HG03342 (cell line): ENCODE data around the gene EQTN.
A peak's percentile ranks its signal among the peaks of the same experiment; 100 is the strongest.

ENCODE experiments used
- ATAC-seq: cut with Tn5 transposase; IDR thresholded peaks from one replicate; pipeline ENCODE4 v1.9.1; 2021; ENCODE audit warnings: mild to moderate bottlenecking, moderate library complexity; ENCODE audit not compliant: unreplicated experiment

Gene EQTN

GRCh38 chr9:27297050-27297449 lies at the start of gene EQTN:
Gene EQTN (minus strand): TSS chr9:27297150. CDS start chr9:27297055, 95 bp downstream.
- ATAC-seq = no peak

GRCh38 chr9:27344776-27345175 lies 47.8 kb upstream of the EQTN start:
- ATAC-seq = no peak

DNA sequence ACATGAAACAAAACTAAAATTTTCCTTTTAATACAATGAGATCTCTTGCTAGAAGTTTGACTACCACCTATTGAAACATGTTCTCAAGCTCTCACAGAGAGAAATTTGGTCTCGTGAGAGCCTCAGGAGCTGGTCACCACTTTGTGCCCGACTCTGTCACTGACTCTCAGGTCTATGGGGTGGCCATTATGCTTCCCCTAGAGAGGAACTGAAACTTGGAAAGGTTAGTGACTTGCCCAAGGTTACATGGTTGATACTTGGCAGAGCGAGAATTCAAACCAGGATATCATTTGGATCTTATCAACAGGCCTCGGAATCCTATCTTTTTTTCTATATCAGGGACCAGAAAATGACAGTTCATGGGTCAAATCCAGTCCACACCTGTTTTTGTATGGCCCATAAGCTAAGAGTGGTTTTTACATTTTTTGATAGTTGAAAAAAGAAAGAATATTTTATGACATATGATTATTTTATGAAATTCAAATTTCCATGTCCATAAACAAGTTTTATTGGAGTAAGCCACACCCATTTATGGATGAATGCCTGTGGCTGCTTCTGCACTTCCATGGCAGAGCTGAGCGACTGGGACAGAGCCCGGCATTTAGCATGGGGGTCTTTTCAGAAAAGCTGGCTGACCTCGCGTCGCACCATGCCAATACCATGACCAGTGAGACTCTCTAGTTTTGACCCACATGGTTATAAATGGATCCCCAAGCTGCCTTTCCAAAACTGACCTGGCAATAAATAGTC lies 44.8 kb upstream of the EQTN start:
- ATAC-seq = no peak

GRCh38 chr9:27340961-27341511 lies 44.1 kb upstream of the EQTN start:
- no peak for ATAC-seq

GRCh38 chr9:27340285-27340674 lies 43.3 kb upstream of the EQTN start:
- ATAC-seq = no peak

DNA sequence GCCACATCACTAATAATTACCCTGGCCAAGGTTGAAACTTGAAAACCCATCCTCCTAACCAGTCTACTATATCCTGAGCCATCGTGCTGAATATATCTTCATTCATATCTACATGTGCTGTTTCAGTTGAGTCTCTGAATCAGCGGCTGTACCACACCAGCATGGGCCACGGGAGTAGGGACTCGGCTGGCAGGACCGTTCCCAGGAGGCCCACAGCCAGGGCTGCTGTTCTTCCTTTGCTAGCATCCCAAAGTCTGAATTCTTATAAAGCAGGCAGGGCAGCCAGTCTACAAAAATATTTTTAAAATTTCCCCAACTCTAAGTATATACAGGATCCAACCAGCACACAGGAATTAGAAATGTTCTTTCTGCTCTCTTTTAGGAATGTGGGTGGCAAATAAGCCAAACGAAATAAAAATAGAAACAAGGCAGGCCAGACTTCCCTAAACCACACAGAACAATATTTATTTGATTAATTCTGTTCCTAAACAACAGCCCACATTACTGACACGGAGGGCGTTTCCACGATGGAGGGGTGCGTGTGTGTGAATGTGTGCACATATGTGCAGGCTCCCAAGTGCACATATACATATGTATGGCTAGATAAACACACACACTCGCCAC lies 42.8 kb upstream of the EQTN start:
- no peak for ATAC-seq

- no peak for ATAC-seq
Measured at GRCh38 chr9:27338527-27338903, 41.6 kb upstream of the EQTN start.

GRCh38 chr9:27337833-27338526 lies 41.0 kb upstream of the EQTN start:
- no peak for ATAC-seq

DNA sequence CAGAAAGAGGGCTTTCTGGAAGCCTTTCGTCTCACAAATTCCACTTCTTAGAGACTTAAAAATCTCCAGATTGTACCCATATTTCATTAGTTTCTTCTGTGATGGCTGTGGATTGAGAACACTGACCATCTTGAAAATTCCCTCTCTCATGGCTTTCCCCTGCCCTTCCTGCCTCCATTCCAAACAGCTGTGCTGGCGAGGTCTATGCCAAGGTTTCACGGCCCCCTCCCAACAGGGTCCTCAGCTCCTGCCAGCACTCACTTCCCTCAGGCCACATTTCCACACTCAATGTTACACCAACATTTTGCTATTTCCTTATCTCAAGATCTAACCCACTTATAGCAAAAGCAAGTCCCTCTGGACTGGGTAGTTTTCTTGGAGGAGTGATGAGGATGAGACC lies 40.3 kb upstream of the EQTN start:
- ATAC-seq = no peak

DNA sequence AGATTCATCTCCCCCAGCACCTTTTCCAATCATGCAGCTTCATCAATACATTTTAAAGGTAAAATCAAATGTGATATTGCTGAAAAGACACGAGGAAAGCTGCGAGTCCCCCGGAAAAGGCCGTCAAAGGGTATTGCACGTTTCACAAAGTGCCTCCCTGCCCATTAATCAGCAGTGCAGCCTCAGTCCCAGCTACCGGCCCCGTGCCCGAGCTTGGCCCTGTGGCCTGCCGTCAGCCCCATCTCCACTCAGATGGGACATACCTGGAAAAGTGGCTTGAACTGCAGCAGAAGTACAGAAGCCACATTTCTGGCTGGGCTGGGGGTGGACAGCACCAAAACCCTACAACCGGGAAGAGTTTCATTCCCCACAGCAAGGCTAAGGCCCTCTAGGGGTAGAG lies 39.9 kb upstream of the EQTN start:
- no peak for ATAC-seq

GRCh38 chr9:27336126-27336525 lies 39.2 kb upstream of the EQTN start:
- no peak for ATAC-seq

DNA sequence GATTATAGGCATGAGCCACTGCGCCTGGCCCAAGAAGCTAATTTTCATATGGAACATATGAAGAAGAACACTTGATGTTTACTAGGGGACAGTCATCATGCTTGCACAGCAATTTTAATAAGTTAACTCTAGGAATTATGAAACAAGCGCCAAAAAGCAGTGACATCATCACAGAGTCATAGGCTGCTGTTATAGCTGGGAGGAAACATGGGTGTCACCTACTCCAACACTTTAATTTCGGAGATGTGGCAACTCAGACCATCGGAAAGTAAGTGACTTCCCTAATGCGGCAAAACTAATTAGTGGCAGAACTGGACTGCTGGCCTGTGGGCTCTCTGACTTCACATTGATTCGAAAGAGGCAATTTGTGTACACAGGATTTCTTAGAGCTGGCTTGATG lies 38.1 kb upstream of the EQTN start:
- no peak for ATAC-seq

- ATAC-seq = peak; percentile 84
Measured at GRCh38 chr9:27333241-27334052, 36.5 kb upstream of the EQTN start.

DNA sequence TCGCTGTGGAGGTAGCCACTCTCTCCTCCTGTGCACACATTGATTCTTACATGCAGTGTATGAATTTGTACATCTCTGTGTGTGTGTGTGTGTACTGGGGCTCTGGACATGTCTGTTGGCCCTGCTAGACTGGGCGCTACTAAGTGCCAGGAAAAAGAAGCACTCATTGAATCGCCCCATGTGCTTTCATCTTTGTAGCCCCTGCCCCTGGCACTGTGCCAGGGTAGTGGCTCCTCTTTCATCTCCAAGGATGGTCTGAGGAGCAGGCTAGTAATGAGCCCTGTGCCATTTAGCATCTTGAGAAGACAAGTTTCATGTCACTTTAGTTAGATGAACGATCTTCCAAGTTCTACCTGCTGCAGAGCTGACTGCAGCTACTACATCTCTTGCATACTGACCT lies 34.4 kb upstream of the EQTN start:
- no peak for ATAC-seq

DNA sequence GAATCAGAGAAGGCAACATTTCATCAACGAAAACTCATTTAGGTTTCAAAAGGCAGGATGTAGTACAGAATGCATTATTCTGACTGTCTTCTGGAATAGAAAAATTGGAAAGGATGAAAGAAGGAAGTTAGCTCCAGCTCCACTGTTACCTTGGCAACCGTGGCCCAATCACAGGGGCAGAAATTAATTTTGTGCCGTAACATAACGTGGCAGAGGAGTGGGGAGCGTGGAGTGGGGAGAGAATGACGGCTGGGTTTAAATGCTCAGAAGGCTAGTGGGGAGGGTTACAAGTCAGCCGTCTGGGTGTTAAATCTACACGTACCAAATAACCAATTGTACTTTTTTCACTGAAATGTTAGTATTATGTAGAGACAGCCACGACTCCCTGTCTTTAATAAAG lies 32.3 kb upstream of the EQTN start:
- no peak for ATAC-seq

GRCh38 chr9:27328483-27328882 lies 31.5 kb upstream of the EQTN start:
- ATAC-seq = no peak

- no peak for ATAC-seq
Measured at GRCh38 chr9:27311184-27311583, 14.2 kb upstream of the EQTN start.

DNA sequence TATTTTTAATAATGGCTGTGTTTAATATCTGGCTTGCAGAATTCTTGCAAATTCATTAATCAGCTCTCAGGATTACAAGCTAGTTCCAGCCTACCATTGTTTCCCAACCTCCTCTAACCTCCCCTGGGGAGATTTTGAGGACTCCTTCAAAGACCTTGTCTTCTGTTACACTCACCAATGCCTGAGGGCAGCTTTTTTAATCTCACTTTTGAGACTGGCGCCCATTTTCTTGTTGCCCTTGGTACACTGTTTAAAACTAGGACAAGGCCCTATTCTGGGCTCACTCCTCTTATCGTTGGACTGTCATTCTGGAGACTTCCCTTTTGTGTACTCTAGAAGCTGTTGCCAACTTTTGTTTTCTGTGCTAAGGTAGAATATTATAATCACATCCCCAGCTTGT lies 13.6 kb upstream of the EQTN start:
- ATAC-seq = no peak

DNA sequence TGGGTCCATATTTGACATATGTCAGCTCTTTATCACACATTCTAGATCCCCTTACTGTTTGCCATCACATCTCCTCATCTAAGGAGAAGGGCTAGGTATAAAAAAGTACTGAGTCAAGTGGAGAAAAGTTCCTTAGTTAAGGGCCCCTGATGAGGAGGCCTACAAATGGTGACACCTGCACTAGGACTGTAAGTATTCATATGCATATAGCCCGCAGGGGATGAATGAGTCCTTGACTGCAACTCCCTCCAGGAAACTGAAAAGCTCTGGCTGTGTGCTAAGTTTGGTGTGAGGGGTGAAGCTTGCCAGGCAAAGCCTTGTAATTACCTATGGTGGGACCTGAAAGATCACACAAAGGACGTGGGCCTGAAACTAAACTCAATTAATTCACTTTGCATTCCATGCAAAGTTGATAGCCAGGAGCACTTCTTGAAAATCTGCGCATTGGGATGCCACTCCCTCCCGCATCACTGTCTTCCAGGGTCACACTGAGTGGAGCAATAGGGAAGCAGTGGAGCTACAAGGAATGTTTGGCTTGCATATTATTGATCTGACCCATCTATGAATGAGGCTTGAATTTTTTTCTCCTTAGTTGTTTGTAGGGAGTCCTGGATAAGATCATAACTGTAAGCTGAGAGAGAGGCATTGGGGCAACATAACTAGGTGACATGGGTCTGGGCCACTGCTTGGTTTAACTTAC lies 11.9 kb upstream of the EQTN start:
- no peak for ATAC-seq

DNA sequence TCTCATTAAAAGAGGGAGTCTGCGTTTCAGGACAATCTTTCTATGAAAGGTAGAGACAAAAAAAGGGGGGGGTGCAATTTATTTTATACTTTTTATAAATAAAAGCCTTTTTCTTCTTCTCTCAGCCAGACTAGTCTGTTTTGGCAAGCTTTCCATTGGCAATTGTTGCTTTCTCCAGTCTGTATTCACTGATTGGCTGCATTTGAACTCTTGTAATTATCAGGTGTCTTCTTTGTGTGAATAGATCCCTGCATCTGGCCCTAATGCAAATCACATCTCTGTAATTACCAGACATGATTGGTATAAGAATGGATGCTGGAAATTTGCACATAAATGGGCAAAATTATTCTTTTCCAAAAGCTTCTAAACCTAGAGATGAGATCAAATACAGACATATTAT lies 7.6 kb upstream of the EQTN start:
- no peak for ATAC-seq
